ENCODE data around the gene MGMT.

- TF ChIP-seq CTCF (IDR thresholded peaks at IDR 0.05; ENCODE audit: low read length) (no peak), EZH2 (IDR thresholded peaks at IDR 0.05; ENCODE audit: borderline replicate concordance, low read length) (no peak)
Measured at GRCh38 chr10:129468187-129468586, 1.1 kb downstream of the MGMT start.

All from OCI-LY1 (cell line).